ENCODE results near the gene TOR4A.

The TOR4A gene

GRCh38 chr9:137275588-137276472 lies 1.7 kb upstream of the TOR4A start:
- TF ChIP-seq POLR2AphosphoS5 (IDR thresholded peaks at IDR 0.05; ENCODE audit: low read depth, low read length) (no peak), SIN3A (IDR thresholded peaks at IDR 0.05; ENCODE audit: borderline replicate concordance, insufficient read depth, low read length) (no peak), REST (IDR thresholded peaks at IDR 0.05; ENCODE audit: insufficient read depth in 1 of 2, low read depth in 2 of 2, low read length in 2 of 2) (no peak), TAF1 (IDR thresholded peaks at IDR 0.05; ENCODE audit: borderline replicate concordance, insufficient read depth, low read length) (no peak), FOXP2 (optimal IDR thresholded peaks at IDR 0.05; ENCODE audit: borderline replicate concordance, extremely low read depth, extremely low read length, insufficient read depth) (no peak)

- TF ChIP-seq POLR2AphosphoS5 (IDR thresholded peaks at IDR 0.05; ENCODE audit: low read depth, low read length) (no peak), TAF1 (IDR thresholded peaks at IDR 0.05; ENCODE audit: borderline replicate concordance, insufficient read depth, low read length) (no peak), SIN3A (IDR thresholded peaks at IDR 0.05; ENCODE audit: borderline replicate concordance, insufficient read depth, low read length) (no peak), FOXP2 (optimal IDR thresholded peaks at IDR 0.05; ENCODE audit: borderline replicate concordance, extremely low read depth, extremely low read length, insufficient read depth) (no peak), REST (IDR thresholded peaks at IDR 0.05; ENCODE audit: insufficient read depth in 1 of 2, low read depth in 2 of 2, low read length in 2 of 2) (no peak)
Observed at GRCh38 chr9:137276473-137277328, 825 bp upstream of the TOR4A start.

GRCh38 chr9:137278061-137278701 lies 655 bp downstream of the TOR4A start:
- no peak for TF ChIP-seq FOXP2 (optimal IDR thresholded peaks at IDR 0.05; ENCODE audit: borderline replicate concordance, extremely low read depth, extremely low read length, insufficient read depth)
- no peak for TF ChIP-seq POLR2AphosphoS5 (IDR thresholded peaks at IDR 0.05; ENCODE audit: low read depth, low read length)
- TF ChIP-seq SIN3A (IDR thresholded peaks at IDR 0.05; ENCODE audit: borderline replicate concordance, insufficient read depth, low read length): no peak
- no peak for TF ChIP-seq TAF1 (IDR thresholded peaks at IDR 0.05; ENCODE audit: borderline replicate concordance, insufficient read depth, low read length)
- TF ChIP-seq REST (IDR thresholded peaks at IDR 0.05; ENCODE audit: insufficient read depth in 1 of 2, low read depth in 2 of 2, low read length in 2 of 2): no peak

DNA sequence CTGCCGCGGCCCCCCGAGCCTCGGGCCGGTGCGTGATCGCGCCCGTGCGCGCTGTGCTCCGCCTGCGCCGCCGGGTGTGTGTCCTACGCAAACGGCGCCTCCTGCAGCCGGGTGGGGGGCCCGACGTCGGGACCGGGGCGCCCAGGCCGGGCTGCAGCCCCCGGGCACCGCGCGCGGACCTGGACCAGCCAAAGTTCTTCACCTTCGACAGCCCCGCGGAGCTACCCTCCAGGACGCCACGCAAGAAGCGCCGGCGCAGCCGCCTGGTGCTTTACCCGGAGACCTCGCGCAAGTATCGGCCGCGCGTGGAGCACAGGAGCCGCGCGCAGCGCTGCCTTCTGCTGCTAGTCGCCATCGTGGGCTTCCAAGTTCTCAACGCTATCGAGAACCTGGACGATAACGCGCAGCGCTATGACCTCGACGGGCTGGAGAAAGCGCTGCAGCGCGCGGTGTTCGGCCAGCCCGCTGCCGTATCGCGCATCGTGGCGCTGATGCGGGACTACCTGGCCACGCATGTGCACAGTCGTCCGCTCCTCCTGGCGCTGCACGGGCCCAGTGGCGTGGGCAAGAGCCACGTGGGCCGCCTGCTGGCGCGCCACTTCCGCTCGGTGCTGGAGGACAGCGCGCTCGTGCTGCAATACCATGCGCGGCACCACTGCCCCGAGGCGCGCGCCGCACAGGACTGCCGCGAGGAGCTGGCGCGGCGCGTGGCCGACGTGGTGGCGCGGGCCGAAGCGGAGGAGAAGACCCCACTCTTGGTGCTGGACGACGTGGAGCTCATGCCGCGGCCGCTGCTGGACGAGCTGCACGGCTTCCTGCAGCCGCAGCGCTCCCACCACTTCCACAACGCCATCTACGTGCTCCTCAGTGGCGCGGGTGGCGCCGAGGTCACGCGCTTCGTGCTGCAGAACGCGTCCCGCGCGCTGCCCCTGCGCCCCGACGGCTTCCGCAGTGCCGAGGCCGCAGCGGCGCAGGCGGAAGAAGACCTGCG lies 1.5 kb downstream of the TOR4A start:
- TF ChIP-seq TAF1 (IDR thresholded peaks at IDR 0.05; ENCODE audit: borderline replicate concordance, insufficient read depth, low read length) (no peak), SIN3A (IDR thresholded peaks at IDR 0.05; ENCODE audit: borderline replicate concordance, insufficient read depth, low read length) (no peak), REST (IDR thresholded peaks at IDR 0.05; ENCODE audit: insufficient read depth in 1 of 2, low read depth in 2 of 2, low read length in 2 of 2) (no peak), POLR2AphosphoS5 (IDR thresholded peaks at IDR 0.05; ENCODE audit: low read depth, low read length) (no peak)

All from PFSK-1 (cell line).